Stimulated activated CD4-positive, alpha-beta T cell treated with anti-CD3 and anti-CD28 coated beads, Interleukin-4, amount 100 ng/mL, for 48 hours (primary cell): ENCODE results near the gene USP10.

Experiments
- DNase-seq, 2 donors: peaks; one replicate each; pipeline ENCODE4 v3.0.0-alpha.2; 2020; ENCODE audit warnings: low read depth in 2 of 2

USP10 gene

DNA sequence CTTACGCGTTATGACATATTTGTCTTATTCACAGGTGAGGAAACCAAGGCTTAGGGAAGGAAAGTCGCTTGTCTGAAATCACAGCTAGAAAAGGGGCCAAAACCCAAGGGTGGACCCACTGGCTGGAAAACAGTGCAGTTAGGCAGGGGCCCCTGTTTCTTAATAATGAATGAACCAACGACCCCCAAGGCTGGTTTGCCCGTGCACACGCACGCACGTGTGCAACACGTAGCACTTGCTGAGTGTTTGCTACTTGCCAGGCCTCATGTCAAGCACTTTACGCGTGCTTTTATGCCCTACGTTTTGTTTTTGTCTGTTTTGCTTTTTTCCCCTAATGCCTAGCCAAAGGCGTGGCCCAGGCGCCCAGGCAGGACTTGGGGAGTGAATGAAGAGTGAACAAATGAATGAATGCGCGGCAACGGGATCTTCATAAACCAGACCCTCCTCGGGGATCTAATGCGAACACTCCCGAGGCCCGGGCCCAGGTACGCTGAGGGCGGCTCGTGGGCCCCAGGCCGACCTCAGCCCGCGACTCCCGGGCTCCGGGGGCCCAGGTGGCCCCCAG, 571 bp upstream of the USP10 start:
- peak; percentile 7 to 22 for DNase-seq

GRCh38 chr16:84700446-84701300, 873 bp downstream of the USP10 start:
- peak; percentile 4 to 14 for DNase-seq

DNA sequence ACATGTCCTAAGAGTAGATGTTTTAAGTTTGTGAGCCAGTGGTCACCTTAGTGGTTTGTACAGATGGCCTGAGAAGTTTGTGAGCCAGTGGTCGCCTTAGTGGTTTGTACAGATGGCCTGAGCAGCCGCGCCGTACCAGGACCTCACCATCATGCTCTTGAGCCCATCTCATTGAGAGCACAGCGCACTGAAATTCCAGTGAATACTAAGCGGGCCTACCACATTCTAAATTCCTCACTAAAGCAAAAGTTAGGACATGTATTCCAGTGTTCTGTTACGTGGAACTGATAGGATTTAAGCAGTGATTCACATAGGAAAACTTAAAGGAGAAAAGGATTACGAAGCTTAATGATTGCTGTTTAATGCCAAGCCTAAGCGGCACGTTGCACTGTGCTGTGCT, 3.9 kb downstream of the USP10 start:
- DNase-seq: no peak

GRCh38 chr16:84704253-84704652, 4.5 kb downstream of the USP10 start:
- DNase-seq: no peak

DNA sequence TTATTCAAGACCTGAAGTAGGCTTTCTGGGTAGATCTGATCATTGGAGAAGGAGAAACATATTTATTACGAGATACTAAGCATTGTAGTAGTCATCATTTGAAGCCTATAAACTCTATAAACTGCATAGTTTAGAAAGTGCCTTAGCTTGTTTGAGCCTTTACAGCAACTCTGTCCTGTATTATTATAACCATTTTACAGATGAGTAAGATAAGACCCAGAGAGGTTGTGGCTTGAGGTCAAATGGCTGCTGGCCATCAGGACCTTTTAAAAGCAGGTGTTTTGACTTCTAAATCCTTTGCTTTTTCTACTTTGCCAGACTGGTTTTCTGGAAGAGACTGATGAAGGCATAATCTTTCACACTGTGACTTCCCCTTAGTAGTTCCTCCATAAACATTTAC, 7.1 kb downstream of the USP10 start:
- no peak for DNase-seq

DNA sequence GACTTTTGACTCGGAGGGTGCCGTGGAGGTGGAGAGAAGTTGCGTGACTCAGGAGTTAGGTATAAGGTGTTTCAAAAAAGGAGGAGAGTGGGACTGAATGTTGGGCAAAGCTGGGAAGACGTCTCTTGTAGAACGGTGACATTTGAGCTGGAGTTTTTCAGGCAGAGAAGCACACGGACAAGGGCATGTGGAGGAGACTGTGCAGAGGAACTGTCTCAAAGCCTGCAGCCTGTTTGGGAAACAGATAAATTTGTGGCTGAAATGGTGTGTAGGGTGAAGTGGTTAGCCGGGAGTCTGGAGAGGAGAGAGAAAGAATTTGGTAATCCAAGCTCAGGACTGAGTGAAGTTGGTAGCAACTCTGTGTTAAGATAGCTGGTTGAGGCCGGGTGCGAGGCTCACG, 9.8 kb downstream of the USP10 start:
- no peak for DNase-seq

GRCh38 chr16:84710686-84711085, 10.9 kb downstream of the USP10 start:
- DNase-seq: no peak

- DNase-seq: no peak
These were observed 12.4 kb downstream of the USP10 start for GRCh38 chr16:84712138-84712671.

GRCh38 chr16:84712801-84713775, 13.3 kb downstream of the USP10 start:
- no peak for DNase-seq

GRCh38 chr16:84714028-84714427, 14.2 kb downstream of the USP10 start:
- no peak for DNase-seq

GRCh38 chr16:84715424-84715823, 15.6 kb downstream of the USP10 start:
- DNase-seq: no peak

DNA sequence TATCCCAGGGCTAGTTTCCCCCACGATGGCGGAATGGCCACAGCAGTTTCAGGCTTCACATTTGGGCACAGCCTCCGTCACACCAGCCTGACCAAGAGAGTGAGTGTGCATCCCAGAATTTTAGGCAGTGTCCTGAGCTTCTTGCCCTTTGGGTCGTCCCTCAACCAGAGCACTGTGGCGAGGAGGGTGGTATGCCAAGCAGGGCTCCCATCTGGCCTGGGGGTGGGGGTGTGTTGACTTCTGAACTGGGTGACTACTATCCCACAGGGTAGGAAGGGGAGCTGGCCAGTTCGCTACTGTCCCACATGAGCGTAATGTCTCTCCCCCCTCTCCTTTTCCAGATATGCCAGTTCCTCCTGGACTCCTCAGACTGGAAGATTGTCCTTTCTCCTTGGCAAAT, 16.1 kb downstream of the USP10 start:
- DNase-seq: no peak

DNA sequence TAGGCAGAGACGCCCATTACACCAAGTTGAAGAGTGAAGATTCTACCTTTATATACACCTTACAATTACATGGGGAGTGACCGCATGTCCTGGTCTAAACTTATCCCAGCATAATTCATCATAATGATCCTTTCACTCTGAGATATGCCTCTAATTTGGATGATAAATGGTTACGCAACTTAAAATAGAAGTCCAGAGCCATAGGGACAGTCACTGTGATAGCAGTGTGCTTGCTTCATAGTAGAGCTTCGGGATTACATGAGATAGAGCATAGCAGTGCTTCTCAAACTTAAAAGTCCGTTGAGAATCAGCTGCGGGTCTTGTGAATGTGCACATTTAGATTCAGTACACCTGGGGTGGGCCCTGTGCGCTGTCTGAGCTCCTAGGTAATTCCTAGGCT, 16.9 kb downstream of the USP10 start:
- no peak for DNase-seq

- DNase-seq: no peak
These were observed 17.7 kb downstream of the USP10 start for GRCh38 chr16:84717484-84717883.

- DNase-seq: no peak
These were observed 20.4 kb downstream of the USP10 start for GRCh38 chr16:84720177-84720579.

GRCh38 chr16:84722068-84722467, 22.3 kb downstream of the USP10 start:
- DNase-seq: no peak

- no peak for DNase-seq
These were observed 24.1 kb downstream of the USP10 start for GRCh38 chr16:84723906-84724305.

DNA sequence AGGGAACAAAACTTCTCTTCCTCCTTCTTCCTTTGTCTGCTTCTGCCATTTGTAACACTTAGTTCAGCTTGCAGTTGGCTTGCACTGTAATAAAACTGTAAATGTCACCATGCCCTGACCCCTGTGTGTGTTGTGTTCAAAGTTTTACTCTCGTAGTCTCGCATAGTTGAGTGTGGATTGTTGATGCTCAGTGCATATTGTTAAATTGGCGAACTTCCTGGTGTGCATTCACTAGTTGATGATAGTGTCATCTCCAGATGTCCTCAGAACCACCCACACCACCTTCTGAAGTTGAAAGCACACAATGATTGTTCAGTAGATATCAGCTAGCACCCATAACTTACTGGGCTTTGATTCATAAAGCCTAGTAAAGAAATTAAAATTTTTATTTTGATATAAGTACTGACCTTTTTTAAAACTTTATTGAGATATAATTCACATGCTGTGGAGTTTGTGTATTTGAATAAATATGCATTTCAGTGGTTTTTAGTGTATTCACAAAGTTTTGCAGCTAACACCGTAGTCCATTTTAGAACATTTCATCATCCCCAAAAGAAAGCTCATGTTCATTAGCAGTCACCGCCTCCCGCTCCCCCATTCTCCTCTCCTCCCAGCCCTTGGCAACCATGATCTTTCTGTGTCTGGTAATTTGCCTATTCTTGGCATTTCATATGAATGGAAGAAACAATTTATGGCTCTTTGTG, 25.0 kb downstream of the USP10 start:
- DNase-seq: no peak

DNA sequence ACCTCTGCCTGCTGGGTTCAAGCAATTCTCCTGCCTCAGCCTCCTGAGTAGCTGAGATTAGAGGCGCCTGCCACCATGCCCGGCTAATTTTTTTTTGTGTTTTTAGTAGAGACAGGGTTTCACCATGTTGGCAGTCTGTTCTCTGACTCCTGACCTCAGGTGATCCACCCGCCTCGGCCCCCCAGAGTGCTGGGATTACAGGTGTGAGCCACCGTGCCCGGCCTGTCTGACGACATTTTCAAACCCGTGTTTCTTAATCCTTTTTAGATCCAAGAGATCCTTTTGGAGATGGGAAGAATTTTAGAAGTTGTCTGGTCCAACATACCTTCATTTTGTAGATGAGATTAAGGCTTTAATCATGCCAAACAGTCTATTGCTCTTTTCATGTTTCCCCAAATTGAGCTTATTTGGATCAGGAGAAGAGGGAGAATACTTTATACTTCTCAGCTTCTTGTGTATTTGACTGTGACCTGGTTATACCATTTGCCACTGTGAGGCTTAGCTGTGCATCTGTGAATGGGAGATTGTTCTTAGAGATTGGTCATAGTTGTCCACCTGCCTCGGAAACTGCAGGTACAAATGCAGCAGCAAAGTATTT, 25.8 kb downstream of the USP10 start:
- no peak for DNase-seq

DNA sequence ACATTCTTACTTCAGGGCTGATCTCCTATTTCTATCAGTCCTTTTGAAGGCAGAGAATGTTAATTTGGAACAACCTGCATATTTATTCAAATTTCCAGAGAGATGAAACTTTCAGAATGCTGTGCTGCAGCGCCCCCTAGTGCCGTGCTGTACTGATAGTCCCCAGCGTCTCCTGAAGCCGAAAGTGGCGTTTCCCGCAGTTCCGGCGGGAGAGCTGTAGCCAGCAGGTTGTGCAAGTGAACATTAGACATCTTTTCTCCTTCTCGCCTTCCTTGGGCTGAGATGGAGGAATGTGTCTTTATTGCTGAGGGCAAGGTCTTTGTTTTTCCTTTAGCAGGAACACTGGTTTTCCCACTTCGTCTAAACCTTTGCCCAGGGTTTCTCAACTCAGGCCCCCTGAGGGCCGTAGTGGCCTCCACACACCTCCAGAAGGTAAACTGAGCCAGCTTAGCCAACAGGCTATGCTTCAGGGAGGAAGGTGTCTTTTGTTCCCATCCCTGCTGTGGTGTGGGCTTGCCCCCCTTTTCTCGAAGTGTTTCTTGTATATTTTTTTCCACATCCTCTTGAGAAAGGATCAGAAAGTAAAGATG, 26.4 kb downstream of the USP10 start:
- peak; percentile 78 to 87 for DNase-seq
